Mesodermal cell (in vitro differentiated cells): ENCODE results near the gene OSBPL3.
"Not testable (repeated sequence)": the region's sequence is repeated elsewhere in the genome, so short reads cannot be mapped to it uniquely, and the experiment has no call there.

Experiments
- H3K27ac ChIP-seq: 2 replicates; pipeline ENCODE4 v1.7.0; 2013; ENCODE audit warnings: mild to moderate bottlenecking, low read depth, low read length, moderate library complexity; ENCODE audit not compliant: severe bottlenecking
- H3K36me3 ChIP-seq: 2 replicates; pipeline ENCODE4 v1.7.1; 2013; ENCODE audit warnings: mild to moderate bottlenecking, low read length, moderate library complexity; ENCODE audit not compliant: control insufficient read depth, insufficient read depth
- H3K4me1 ChIP-seq: one replicate; pipeline ENCODE4 v1.7.1; 2013; ENCODE audit warnings: mild to moderate bottlenecking, low read length; ENCODE audit not compliant: insufficient read depth, control insufficient read depth, poor library complexity, severe bottlenecking
- H3K4me3 ChIP-seq: 2 replicates; pipeline ENCODE4 v1.7.0; 2013; ENCODE audit warnings: low read length, control low read depth, mild to moderate bottlenecking; ENCODE audit not compliant: insufficient read depth, poor library complexity, severe bottlenecking; ENCODE audit errors: extremely low read depth
- H3K9me3 ChIP-seq: 2 replicates; pipeline ENCODE4 v1.7.1; 2013; ENCODE audit warnings: mild to moderate bottlenecking, low read length, moderate library complexity; ENCODE audit not compliant: control insufficient read depth
- WGBS, 2 experiments: methylation state at CpG; one replicate each; pipeline ENCODE4 v1.1.5; 2013; ENCODE audit warnings: missing lambda C conversion rate in 2 of 2; ENCODE audit not compliant: insufficient coverage in 2 of 2; 5-methylcytosine and 5-hydroxymethylcytosine counted together

OSBPL3 gene

DNA sequence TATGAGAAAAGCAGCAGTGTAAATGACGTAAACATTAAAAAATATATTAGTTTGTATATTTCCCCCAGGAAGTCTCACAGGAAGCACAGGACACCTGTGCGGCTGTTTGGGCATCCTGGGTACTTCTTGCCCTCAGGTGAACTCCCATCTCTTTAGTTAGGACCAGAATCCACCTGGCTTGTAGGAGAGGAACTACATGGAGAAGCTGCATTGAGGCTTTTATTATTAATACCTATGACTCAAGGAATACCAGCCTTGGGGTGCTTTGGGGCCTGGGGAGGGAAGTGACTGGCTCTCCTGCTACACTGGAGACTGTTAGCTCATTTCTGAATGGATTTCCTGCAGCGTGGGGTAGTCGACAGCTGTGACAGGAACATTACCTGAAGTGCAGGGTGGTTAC is 182.7 kb downstream of the OSBPL3 start:
- H3K36me3 ChIP-seq: peaks cover 19% of the 10 kb centered on the region
- H3K4me1 ChIP-seq: no peaks in the 10 kb centered on the region
- 77 to 93% methylated on average over 3 of the region's 4 CpGs for WGBS, 2 experiments
- H3K9me3 ChIP-seq: no peaks in the 10 kb centered on the region
- no peak overlapping the region for H3K27ac ChIP-seq
- no peak overlapping the region for H3K4me3 ChIP-seq

GRCh38 chr7:24795407-24795767 is 184.6 kb downstream of the OSBPL3 start:
- H3K27ac ChIP-seq: no peak overlapping the region

DNA sequence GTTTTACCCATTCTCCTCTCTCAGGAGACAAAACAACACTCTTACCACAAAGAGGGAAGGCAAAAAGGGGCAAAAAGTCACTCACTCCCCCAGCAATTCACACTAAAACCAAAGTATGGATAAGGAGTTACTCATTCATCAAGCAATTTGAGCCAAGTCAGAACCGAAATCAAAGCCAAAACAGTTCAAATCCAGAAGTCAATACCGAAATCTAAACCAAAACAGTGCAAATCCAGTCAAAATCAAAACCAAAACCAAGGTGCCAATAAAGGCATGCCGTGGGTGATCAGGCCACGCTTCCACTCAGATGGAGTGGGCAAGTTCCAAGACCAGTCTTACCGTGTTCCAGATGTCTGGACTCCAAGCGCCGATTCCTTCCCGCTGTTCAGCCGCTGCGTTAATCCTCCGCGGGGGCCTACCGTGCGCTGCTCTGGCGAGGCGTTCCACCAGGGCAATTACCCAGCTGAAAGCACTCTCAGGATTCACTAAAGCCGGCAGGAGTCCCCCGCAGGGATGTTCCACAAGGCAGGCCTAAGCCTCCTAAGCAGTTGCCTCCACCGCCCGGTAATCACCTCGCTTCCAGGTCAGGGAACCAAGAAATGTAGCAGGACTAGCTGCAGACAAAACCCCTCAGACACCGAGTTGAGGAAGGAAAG is 185.1 kb downstream of the OSBPL3 start:
- H3K4me1 ChIP-seq, H3K9me3 ChIP-seq, H3K4me3 ChIP-seq, H3K27ac ChIP-seq, H3K36me3 ChIP-seq: not testable (repeated sequence)
- WGBS, 2 experiments: 93 to 96% methylated on average over 22 of the region's 22 CpGs

More at GRCh38 chr7:24795407-24795767, 184.6 kb downstream of the OSBPL3 start:
- Histone ChIP-seq H3K36me3 (peaks cover 10% of the 10 kb centered on the region), H3K4me3 (no peak overlapping the region), H3K9me3 (no peaks in the 10 kb centered on the region), H3K4me1 (no peaks in the 10 kb centered on the region)
- WGBS, 2 experiments: 92 to 98% methylated on average over 7 to 9 of the region's 9 CpGs

DNA sequence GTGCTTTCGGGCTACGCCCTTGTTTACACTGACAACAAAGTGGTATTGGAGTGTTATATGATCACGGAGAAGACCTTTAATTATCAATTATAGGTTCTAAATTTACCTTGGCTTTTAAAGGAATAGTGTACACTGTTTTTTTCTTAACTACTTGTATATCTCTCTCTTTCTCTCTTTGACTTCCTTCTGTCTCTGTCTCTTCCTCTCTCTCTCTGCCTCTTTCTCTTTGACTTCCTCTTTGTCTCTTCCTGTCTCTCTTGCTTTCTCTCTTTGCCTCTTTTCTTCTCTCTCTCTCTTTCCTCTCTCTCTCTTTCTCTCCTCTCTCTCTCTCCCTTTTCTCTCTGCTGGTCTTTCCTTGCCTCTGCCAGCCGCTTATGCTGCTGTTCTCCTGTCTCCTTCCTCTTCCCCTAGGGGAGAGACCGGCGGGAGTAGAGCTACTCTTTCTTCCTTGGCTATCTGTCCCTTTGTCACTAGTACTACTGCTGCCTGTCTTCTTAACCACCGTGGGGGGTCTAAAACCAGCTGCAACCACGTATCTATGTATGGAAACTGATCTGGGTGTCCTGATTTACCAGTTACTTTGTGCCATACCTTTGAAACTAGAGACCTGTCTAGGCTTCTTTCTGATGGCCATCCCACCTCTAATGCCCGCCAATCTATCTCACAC is 185.9 kb downstream of the OSBPL3 start:
- 74 to 80% methylated on average over 2 to 6 of the region's 9 CpGs for whole genome bisulfite sequencing, 2 experiments
- Histone ChIP-seq H3K27ac (no peak overlapping the region), H3K4me1 (no peaks in the 10 kb centered on the region), H3K9me3 (peaks cover 3% of the 10 kb centered on the region), H3K4me3 (no peak overlapping the region), H3K36me3 (peaks cover 10% of the 10 kb centered on the region)

DNA sequence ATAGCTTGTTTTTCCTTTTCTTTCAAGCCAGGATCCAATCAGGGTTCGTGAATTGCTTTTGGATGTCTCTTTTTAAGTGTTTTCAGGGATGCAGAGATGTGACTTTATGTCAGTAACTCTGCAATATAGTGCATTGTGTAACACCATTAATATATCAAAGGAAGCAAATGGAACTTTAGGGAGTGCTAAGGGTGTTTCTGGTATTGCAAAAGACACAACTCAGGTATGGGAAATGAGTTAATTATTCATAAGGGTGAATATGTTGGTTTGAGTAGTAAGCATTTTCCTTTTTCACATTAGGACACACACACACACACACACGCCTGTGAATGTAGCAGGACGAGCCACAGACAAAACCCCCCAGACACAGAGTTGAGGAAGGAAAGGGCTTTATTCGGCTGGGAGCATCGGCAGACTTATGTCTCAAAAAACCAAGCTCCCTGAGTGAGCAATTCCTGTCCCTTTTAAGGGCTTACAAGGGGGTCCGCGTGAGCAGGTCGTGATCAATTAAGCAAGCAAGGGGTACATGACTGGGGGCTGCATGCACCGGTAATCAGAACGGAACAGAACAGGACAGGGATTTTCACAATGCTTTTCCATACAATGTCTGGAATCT is 190.9 kb downstream of the OSBPL3 start:
- Histone ChIP-seq H3K4me3 (no peak overlapping the region), H3K9me3 (peaks cover 4% of the 10 kb centered on the region), H3K36me3 (no peaks in the 10 kb centered on the region), H3K4me1 (no peaks in the 10 kb centered on the region), H3K27ac (no peak overlapping the region)
- WGBS, 2 experiments: 83 to 94% methylated on average over 2 to 6 of the region's 10 CpGs

- WGBS, 2 experiments: 91 to 100% methylated on average over 7 to 8 of the region's 9 CpGs
Observed at GRCh38 chr7:24788075-24788474, 191.9 kb downstream of the OSBPL3 start.

DNA sequence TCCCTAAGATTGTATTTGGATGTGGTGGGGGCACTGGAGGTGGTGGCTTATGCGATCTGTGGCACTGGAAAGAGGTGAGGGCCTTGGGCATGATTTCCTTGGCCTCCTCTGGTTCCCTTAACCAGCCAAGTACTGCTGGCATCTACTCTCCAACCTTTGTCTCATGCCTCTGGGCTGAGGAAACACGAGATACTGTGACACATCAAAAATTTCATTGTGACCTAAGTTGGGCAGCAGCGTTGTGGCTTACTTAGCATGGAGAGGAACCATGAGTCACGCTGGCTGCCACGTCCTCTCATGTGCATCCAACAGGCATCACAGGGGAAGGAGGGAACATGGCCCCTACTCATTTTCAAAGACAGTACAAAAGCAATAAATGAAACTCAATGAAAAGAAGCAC is 193.0 kb downstream of the OSBPL3 start:
- H3K27ac ChIP-seq: no peak overlapping the region
- WGBS, 2 experiments: 84 to 94% methylated on average over 3 to 4 of the region's 5 CpGs
- no peak overlapping the region for H3K4me3 ChIP-seq
- peaks cover 10% of the 10 kb centered on the region for H3K9me3 ChIP-seq
- H3K4me1 ChIP-seq: no peaks in the 10 kb centered on the region
- H3K36me3 ChIP-seq: peaks cover 6% of the 10 kb centered on the region

More at GRCh38 chr7:24788075-24788474, 191.9 kb downstream of the OSBPL3 start:
- H3K9me3 ChIP-seq: peaks cover 10% of the 10 kb centered on the region
- H3K4me3 ChIP-seq: no peak overlapping the region
- no peaks in the 10 kb centered on the region for H3K4me1 ChIP-seq
- no peak overlapping the region for H3K27ac ChIP-seq
- peaks cover 6% of the 10 kb centered on the region for H3K36me3 ChIP-seq

GRCh38 chr7:24786306-24786705 is 193.7 kb downstream of the OSBPL3 start:
- Histone ChIP-seq H3K4me3 (no peak overlapping the region), H3K36me3 (peaks cover 6% of the 10 kb centered on the region), H3K27ac (no peak overlapping the region), H3K9me3 (peaks cover 10% of the 10 kb centered on the region), H3K4me1 (no peaks in the 10 kb centered on the region)
- WGBS, 2 experiments: 93 to 95% methylated on average over 3 of the region's 4 CpGs

- Histone ChIP-seq H3K27ac (no peak overlapping the region), H3K9me3 (peaks cover 9% of the 10 kb centered on the region), H3K36me3 (peaks cover 6% of the 10 kb centered on the region), H3K4me3 (no peak overlapping the region), H3K4me1 (no peaks in the 10 kb centered on the region)
- WGBS, 2 experiments: 92 to 93% methylated on average over 4 of the region's 5 CpGs
Observed at GRCh38 chr7:24784277-24784676, 195.7 kb downstream of the OSBPL3 start.

- H3K9me3 ChIP-seq: peaks cover 6% of the 10 kb centered on the region
- peaks cover 6% of the 10 kb centered on the region for H3K36me3 ChIP-seq
- no peaks in the 10 kb centered on the region for H3K4me1 ChIP-seq
- 82 to 83% methylated on average over 2 of the region's 2 CpGs for WGBS, 2 experiments
- no peak overlapping the region for H3K4me3 ChIP-seq
- no peak overlapping the region for H3K27ac ChIP-seq
Observed at GRCh38 chr7:24783698-24784097, 196.3 kb downstream of the OSBPL3 start.

- H3K4me1 ChIP-seq: no peaks in the 10 kb centered on the region
- WGBS, 2 experiments: 86% methylated on average over 3 of the region's 4 CpGs; no CpG with 5 or more reads in 1 of the 2 experiments
- H3K9me3 ChIP-seq: peaks cover 6% of the 10 kb centered on the region
- H3K36me3 ChIP-seq: peaks cover 6% of the 10 kb centered on the region
- H3K4me3 ChIP-seq: no peak overlapping the region
- H3K27ac ChIP-seq: no peak overlapping the region
Observed at GRCh38 chr7:24781106-24781505, 198.9 kb downstream of the OSBPL3 start.
